CD4-positive, alpha-beta T cell treated with Interleukin-15 for 4 hours (primary cell): ENCODE results near the gene PATE1.

Experiments used
- DNase-seq: peaks from one replicate; pipeline ENCODE4 v3.0.0-alpha.2; 2020; ENCODE audit warnings: low spot score

The PATE1 gene

DNA sequence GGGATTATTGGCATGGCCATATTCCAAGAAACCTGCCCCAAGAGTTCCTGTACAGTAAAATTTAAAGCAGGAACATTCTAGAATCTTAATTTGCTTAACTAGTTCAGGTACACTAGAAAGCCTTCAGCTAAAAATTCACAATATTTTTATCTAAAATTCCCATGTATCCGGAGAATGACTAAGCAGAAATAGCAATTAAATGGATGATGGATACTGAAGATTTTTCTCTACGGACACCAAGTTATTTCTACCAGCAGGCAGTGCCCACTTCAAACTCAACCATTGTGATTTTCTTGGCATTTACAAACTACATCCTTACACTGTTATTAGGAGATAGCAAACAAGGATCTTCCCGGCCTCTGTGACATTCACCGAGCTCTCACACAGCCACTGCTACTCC lies 44.7 kb downstream of the PATE1 start:
- DNase-seq: no peak

- DNase-seq: no peak
Measured at GRCh38 chr11:125797641-125798040, 51.6 kb downstream of the PATE1 start.
